ENCODE data around the gene PCDHGA3. TPM values are rescaled to one million over a fixed set of nuclear protein-coding genes. Genes with fewer than 3 reads are reported as not detected.
"Not testable (repeated sequence)": the region's sequence is repeated elsewhere in the genome, so short reads cannot be mapped to it uniquely, and the experiment has no call there.

Gene PCDHGA3
- total RNA-seq, 1 donor from 2014 or later: 6.7 TPM

- DNase-seq (ENCODE audit: low spot score): no peak
- ATAC-seq: no peak
- intact Hi-C loops (cut with DNase I): no loop called here
Observed at GRCh38 chr5:141342773-141343172, 856 bp upstream of the PCDHGA3 start.

GRCh38 chr5:141343953-141344463, 379 bp downstream of the PCDHGA3 start:
- intact Hi-C loops (cut with DNase I): no loop called here
- ATAC-seq (no peak), DNase-seq (ENCODE audit: low spot score) (no peak)

- no peak for ATAC-seq
- intact Hi-C loops (cut with DNase I): no loop called here
- DNase-seq (ENCODE audit: low spot score): no peak
Observed at GRCh38 chr5:141345327-141345726, 1.7 kb downstream of the PCDHGA3 start.

- ATAC-seq; DNase-seq (ENCODE audit: low spot score); intact Hi-C loops (cut with DNase I): not testable (repeated sequence)
Observed at GRCh38 chr5:141346017-141346416, 2.4 kb downstream of the PCDHGA3 start.

GRCh38 chr5:141349917-141350619, 6.4 kb downstream of the PCDHGA3 start, which contains the start of gene PCDHGB1:
Gene PCDHGB1 (plus strand): TSS chr5:141350099. CDS start chr5:141350261, 162 bp downstream.
- no peak for ATAC-seq
- no peak for DNase-seq (ENCODE audit: low spot score)
- intact Hi-C loops (cut with DNase I): no loop called here

- ATAC-seq (no peak), DNase-seq (ENCODE audit: low spot score) (no peak)
- intact Hi-C loops (cut with DNase I): no loop called here
Observed at GRCh38 chr5:141351591-141351990, 8.0 kb downstream of the PCDHGA3 start.

- DNase-seq (ENCODE audit: low spot score): no peak
- intact Hi-C loops (cut with DNase I): no loop called here
- ATAC-seq: no peak
Observed at GRCh38 chr5:141354900-141355469, 11.4 kb downstream of the PCDHGA3 start, which contains the start of gene PCDHGA4. Gene PCDHGA4 (plus strand): TSS chr5:141355021. CDS start chr5:141355108, 87 bp downstream.

- intact Hi-C loops (cut with DNase I): no loop called here
- DNase-seq (ENCODE audit: low spot score): no peak
Observed at GRCh38 chr5:141355641-141356040, 12.0 kb downstream of the PCDHGA3 start.

GRCh38 chr5:141356133-141356532, 12.5 kb downstream of the PCDHGA3 start:
- no peak for ATAC-seq
- intact Hi-C loops (cut with DNase I): no loop called here
- no peak for DNase-seq (ENCODE audit: low spot score)

More at GRCh38 chr5:141355641-141356040, 12.0 kb downstream of the PCDHGA3 start:
- ATAC-seq: no peak

GRCh38 chr5:141356950-141357349, 13.3 kb downstream of the PCDHGA3 start:
- DNase-seq (ENCODE audit: low spot score): no peak
- ATAC-seq: no peak
- intact Hi-C loops (cut with DNase I): no loop called here

GRCh38 chr5:141359790-141360426, 16.3 kb downstream of the PCDHGA3 start, which contains the start of gene PCDHGB2:
Gene PCDHGB2 (plus strand): TSS chr5:141359994. CDS start chr5:141360136, 142 bp downstream.
- no peak for DNase-seq (ENCODE audit: low spot score)
- intact Hi-C loops (cut with DNase I): no loop called here
- ATAC-seq: no peak

- ATAC-seq (no peak), DNase-seq (ENCODE audit: low spot score) (no peak)
- intact Hi-C loops (cut with DNase I): no loop called here
Observed at GRCh38 chr5:141360685-141361084, 17.1 kb downstream of the PCDHGA3 start.

- intact Hi-C loops (cut with DNase I): no loop called here
- ATAC-seq: no peak
- no peak for DNase-seq (ENCODE audit: low spot score)
Observed at GRCh38 chr5:141362719-141363118, 19.1 kb downstream of the PCDHGA3 start.

GRCh38 chr5:141363952-141364660, 20.5 kb downstream of the PCDHGA3 start, which contains the start of gene PCDHGA5:
Gene PCDHGA5 (plus strand): TSS chr5:141364162. CDS start chr5:141364331, 169 bp downstream.
- ATAC-seq (no peak), DNase-seq (ENCODE audit: low spot score) (no peak)
- intact Hi-C loops (cut with DNase I): no loop called here

GRCh38 chr5:141366016-141366896, 22.6 kb downstream of the PCDHGA3 start:
- no peak for ATAC-seq
- intact Hi-C loops (cut with DNase I): no loop called here
- no peak for DNase-seq (ENCODE audit: low spot score)

- DNase-seq (ENCODE audit: low spot score) (no peak), ATAC-seq (peak; percentile 61)
- intact Hi-C loops (cut with DNase I): no loop called here
Observed at GRCh38 chr5:141369994-141370848, 26.6 kb downstream of the PCDHGA3 start, which contains the start of gene PCDHGB3. Gene PCDHGB3 (plus strand): TSS chr5:141370242. CDS start chr5:141370395, 153 bp downstream.
